OCI-M1 (cell line): Measurements from ENCODE around the gene ZNF800.
A peak's percentile ranks its signal among the peaks of the same experiment; 100 is the strongest.
"Not testable (repeated sequence)": the region's sequence is repeated elsewhere in the genome, so short reads cannot be mapped to it uniquely, and the experiment has no call there.

Experiments
- DNase-seq: peaks from one replicate; lab custom pipeline; 2025; lab: John Stamatoyannopoulos, UW

ZNF800 gene, protein sequence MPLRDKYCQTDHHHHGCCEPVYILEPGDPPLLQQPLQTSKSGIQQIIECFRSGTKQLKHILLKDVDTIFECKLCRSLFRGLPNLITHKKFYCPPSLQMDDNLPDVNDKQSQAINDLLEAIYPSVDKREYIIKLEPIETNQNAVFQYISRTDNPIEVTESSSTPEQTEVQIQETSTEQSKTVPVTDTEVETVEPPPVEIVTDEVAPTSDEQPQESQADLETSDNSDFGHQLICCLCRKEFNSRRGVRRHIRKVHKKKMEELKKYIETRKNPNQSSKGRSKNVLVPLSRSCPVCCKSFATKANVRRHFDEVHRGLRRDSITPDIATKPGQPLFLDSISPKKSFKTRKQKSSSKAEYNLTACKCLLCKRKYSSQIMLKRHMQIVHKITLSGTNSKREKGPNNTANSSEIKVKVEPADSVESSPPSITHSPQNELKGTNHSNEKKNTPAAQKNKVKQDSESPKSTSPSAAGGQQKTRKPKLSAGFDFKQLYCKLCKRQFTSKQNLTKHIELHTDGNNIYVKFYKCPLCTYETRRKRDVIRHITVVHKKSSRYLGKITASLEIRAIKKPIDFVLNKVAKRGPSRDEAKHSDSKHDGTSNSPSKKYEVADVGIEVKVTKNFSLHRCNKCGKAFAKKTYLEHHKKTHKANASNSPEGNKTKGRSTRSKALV

GRCh38 chr7:127392566-127393367 lies at the start of gene ZNF800:
Gene ZNF800 (minus strand): TSS chr7:127392708. CDS start chr7:127391557, 1,151 bp downstream.
- DNase-seq, result peak; percentile 85

DNA sequence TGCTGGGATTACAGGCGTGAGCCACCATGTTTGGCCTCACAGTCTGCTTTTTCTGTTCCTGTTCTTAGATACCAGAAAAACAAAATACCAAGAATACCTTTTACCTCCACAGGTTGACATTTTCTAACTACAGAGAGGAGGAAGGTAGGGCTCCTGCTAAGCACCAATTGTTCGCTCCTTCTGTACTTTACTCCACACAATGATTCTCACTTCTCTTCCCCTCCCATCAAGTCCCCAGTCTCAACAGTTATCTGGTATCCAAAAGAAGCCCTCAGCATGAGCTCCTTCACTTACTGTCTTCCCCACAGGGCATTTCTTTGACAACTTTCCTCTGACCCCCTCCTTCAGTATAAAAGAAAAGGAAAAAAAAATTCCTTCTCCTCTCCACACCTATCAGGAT lies 47.7 kb upstream of the ZNF800 start:
- DNase-seq, result no peak

- DNase-seq, result no peak
Measured at GRCh38 chr7:127438836-127439235, 46.3 kb upstream of the ZNF800 start.

DNA sequence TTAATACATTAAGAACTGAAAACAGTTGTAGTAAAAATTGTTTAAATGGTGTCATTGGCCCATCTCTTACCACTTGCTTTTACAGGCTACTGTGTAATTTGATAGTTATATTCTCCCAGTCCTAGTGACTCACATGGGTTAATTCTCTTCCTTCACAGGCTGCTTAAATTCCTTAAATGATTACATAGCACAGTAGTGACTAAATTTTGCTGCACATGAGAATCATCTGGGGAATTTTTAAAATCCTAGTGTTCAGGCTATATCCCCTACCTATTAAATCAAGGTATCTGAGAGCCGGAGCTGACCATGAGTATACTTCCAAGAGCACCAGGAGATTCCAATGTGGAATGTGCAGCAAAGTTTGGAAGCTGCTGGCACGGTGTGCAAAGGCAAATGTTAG lies 45.3 kb upstream of the ZNF800 start:
- DNase-seq, result no peak

- no peak for DNase-seq
Measured at GRCh38 chr7:127437241-127437640, 44.7 kb upstream of the ZNF800 start.

DNA sequence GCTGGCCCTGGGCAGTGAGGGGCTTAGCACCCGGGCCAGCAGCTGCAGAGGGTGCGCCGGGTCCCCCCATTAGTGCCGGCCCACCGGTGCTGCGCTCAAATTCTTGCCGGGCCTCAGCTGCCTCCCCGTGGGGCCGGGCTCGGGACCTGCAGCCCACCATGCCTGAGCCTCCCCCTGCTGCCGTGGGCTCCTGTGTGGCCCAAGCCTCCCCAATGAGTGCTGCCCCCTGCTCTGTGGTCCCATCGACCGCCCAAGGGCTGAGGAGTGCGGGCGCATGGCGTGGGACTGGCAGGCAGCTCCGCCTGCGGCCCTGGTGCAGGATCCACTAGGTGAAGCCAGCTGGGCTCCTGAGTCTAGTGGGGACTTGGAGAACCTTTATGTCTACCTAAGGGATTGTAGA lies 36.8 kb upstream of the ZNF800 start:
- DNase-seq, result not testable (repeated sequence)

- DNase-seq, result no peak
Measured at GRCh38 chr7:127419196-127419595, 26.7 kb upstream of the ZNF800 start.

DNA sequence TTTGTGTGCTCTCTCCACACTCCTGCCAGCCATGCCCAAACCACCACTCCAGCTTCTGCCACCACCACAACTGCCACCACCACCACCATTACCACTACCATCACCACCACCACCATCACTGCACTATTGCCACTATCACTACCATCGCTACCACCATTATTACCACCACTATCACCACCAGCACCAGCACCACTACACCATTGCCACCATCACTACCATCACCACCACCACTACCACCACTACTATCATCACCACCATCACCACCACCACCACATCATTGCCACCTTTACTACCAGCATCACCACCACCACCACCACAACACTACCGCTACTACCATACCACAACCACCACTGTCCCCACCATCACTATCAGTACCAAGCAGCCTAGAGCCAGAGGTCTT lies 26.0 kb upstream of the ZNF800 start:
- DNase-seq, result no peak

GRCh38 chr7:127417346-127417745 lies 24.8 kb upstream of the ZNF800 start:
- DNase-seq, result no peak

DNA sequence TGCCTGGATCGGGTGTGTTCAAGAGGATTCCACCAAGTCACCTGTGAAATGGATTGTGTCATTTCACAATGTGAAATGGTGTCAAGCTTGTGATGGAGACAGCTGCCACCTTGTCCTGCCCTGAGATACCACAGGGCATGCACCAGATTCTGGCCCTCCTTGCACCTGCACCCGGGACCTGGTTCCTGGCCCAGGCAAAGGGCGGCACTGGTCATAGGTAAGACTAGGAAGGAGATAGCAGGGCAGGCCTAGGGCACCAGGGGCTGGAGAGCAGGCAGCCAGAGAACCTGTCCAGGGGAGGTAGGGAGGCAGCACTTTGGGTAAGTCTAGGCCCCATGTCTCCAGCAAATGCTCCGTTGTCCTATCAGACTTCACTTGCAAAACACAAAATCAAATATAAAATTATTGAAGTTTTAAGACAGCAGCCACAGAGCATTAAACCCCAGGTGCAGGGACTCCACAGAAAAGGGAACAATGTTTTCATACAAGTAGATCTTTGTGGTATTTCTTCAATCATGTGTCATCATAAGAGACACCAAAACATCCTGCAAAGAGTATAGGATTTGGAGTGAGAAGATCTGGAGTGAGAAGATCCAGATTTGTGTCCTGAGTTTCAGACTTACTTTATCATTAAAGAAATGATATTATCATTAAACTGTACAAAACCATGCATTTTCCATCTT lies 22.7 kb upstream of the ZNF800 start:
- DNase-seq, result no peak

- DNase-seq, result peak; percentile 43
Measured at GRCh38 chr7:127413962-127414361, 21.5 kb upstream of the ZNF800 start.

DNA sequence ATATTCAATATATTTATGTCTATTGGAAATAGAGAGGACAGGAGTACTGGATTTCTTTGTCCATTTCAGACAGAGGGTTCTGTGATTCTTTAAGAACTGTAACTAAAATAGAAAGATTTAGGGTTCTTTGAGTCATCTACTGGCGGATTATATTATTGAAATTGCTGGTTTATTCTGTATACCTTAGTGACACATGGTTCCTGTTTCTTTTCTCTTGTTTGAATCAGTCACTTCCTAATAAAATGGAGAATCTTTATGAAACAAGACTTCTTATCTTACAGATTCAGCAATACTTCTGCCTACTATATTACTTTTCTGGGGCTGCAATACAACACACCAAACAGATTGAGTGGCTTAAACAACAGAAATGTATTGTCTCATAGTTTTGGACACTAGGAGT lies 20.8 kb upstream of the ZNF800 start:
- DNase-seq, result peak; percentile 37

DNA sequence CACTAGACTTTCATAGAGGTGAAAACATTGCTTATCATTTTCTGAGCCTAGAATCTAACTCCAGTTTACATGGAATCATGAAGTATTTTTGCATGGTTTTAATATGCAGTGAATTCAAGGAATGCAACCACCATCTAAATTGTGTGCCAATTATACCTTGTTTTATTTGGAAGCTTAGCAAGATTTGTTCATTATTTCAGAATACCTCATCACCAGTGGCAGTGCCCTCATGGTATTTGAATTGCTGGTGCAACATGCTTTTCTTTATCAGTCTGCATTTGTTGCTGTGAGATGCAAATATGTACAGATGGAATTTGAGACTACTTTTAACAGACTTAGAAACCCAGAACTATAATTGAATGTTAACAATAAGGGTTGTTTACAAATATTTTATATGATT lies 18.7 kb upstream of the ZNF800 start:
- DNase-seq, result no peak

GRCh38 chr7:127409629-127410028 lies 17.1 kb upstream of the ZNF800 start:
- DNase-seq, result no peak

DNA sequence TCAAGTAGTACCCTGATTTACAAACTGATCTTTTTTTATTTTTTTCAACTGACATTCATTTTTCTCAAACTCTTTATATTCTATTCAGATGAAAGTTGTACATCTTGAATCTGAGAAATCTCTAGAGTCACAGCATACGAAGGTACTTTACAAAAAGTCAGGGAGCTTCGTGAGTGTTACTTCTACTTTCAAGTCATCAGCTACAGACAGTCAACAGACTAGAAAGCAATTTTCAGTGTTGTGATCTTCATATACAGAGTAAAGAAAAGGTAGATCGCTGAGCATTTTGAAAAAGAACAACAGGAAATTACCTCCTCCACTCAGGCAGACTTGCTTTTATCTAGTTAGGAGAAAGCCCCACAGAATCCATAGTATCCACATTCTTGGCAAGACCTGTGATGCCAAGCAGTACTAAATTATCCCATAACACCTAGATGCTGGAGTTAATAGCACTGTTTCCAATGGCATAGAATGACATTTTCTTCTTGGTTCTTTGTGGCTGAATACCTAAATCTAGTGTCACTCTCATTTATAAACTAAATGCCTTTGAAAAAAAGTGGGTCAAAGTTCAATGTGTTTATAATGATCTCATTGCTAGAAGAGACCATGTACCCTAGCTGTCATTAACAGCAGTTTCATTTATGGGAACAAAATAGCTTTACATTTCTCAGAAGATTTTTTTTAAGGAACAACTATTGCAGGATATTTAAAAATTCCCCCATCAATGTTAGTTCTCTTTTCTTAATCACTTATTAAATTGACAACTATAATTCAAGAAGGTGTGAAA lies 12.0 kb upstream of the ZNF800 start:
- no peak for DNase-seq

- DNase-seq, result peak; percentile 80
Measured at GRCh38 chr7:127396184-127396583, 3.7 kb upstream of the ZNF800 start.

DNA sequence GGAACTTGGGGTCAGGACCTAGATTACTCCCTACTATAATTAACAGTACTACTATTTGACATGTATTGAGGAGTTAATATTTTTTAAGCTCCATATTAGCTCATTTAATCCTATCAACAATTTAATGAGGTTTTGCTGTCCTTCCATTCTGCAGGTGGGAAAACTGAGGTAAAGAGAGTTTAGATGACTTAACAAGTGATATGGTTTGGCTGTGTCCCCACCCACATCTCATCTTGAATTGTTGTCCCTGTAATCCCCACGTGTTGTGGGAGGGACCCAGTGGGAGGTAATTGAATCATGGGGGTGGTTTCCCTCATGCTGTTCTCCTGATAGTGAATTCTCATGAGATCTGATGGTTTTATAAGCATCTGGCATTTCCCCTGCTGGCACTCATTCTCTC lies 2.6 kb upstream of the ZNF800 start:
- DNase-seq, result not testable (repeated sequence)

DNA sequence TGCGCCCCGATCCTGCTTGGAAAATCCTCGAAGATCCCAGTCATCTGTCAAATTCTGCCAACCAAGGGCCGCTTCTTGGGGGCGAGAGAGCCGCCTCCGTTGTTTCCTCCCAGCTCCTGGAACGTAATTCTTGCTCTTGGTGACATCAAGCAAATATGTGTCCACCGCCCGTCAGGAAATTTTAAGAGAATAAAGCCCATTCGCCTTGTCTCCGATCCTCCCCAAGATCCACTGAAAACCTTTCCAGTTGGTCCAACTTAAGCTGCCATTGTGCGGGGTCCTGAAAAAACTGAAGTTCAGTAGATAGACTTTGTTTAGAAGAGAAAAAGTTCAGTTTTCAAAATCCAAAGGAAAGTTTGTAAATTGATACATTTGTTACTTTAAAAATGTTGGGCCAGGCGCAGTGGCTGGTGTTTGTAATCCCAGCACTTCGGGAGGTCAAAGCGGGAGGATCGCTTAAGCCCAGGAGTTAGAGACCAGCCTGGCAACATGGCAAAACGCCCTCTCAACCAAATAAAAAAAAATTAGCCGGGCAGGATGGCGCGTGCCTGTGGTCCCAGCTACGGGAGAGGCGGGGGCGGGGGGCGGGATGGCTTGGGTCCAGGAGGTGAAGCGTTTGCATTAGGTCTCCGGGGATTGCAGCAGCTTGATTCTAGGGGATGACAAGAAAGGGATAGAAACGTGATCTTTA lies 1.0 kb upstream of the ZNF800 start:
- peak; percentile 39 for DNase-seq

GRCh38 chr7:127392182-127392565 lies 334 bp downstream of the ZNF800 start:
- DNase-seq, result peak; percentile 69

DNA sequence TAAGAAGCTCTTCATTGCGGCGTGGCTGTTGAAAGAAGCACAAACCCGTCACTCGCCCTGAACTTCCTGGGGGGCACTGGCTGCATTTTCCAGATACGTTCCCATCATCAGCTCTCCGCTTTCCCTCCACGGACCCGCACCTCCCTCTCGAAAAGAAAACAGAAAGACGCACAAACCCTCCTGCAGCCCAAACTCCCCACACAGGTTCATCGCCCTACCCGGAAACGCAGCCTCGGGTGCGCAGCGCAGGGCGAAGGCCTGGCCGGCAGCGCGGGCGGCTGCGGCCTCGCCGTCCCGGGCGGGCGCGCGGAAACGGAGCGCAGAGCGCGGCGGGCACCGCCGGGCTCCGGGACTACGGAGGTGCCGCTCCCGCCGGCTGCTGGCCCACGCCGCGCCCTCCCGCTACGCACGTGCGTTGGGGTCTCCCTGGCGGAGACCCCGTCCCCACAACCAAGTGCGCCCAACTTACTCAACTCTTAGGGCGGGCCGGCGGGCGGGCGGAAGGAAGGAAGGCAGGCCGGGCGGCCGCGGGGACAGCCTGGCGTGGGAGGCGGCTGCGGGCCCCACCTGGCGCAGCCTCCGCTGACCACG lies 822 bp downstream of the ZNF800 start:
- peak; percentile 58 for DNase-seq
